Mucosa of stomach (tissue), 1 donor: ENCODE results near the gene PRKAA1.
A peak's percentile ranks its signal among the peaks of the same experiment; 100 is the strongest.
"Not testable (repeated sequence)": the region's sequence is repeated elsewhere in the genome, so short reads cannot be mapped to it uniquely, and the experiment has no call there.

Source experiments
- H3K27me3 ChIP-seq: one replicate; pipeline ENCODE4 v1.7.0; 2013; ENCODE audit warnings: mild to moderate bottlenecking, low read length; ENCODE audit not compliant: control insufficient read depth, insufficient read depth
- H3K36me3 ChIP-seq: one replicate; pipeline ENCODE4 v1.7.0; 2013; ENCODE audit warnings: low read length; ENCODE audit not compliant: control insufficient read depth, insufficient read depth
- H3K4me1 ChIP-seq: one replicate; pipeline ENCODE4 v1.7.0; 2013; ENCODE audit warnings: mild to moderate bottlenecking, low read length; ENCODE audit not compliant: control insufficient read depth, insufficient read depth
- H3K4me3 ChIP-seq: one replicate; pipeline ENCODE4 v1.7.0; 2013; ENCODE audit warnings: low read length
- H3K9ac ChIP-seq: one replicate; pipeline ENCODE4 v1.7.0; 2013; ENCODE audit warnings: mild to moderate bottlenecking, low read length, moderate library complexity
- H3K9me3 ChIP-seq: one replicate; pipeline ENCODE4 v1.7.0; 2013; ENCODE audit warnings: mild to moderate bottlenecking, low read length, moderate library complexity; ENCODE audit not compliant: control insufficient read depth
- donor health status: Pancreatic carcinoma.

PRKAA1 gene

GRCh38 chr5:40786664-40787063 lies 11.5 kb downstream of the PRKAA1 start:
- not testable (repeated sequence) for H3K9ac ChIP-seq, H3K36me3 ChIP-seq, H3K4me3 ChIP-seq, H3K27me3 ChIP-seq, H3K9me3 ChIP-seq
- peaks cover 33% of the 10 kb centered on the region for H3K4me1 ChIP-seq

DNA sequence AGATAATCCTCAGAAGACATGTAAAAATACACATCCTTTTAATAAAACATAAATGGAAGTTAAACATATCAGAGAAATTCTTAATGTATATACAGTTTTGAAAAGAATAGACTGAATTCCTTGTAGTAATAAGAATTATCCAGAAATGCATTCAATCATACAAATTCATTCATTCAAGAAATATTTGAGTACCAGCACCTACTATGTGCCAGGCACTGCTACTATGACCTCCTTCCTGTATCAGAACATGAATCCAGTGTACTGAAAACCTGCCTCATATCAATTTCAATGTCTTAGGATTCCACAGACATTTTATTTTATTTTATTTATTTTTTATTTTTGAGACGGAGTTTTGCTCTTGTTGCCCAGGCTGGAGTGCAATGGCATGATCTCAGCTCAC lies 13.3 kb downstream of the PRKAA1 start:
- Histone ChIP-seq H3K4me1 (peaks cover 29% of the 10 kb centered on the region), H3K27me3 (no peaks in the 10 kb centered on the region), H3K9ac (no peak overlapping the region)

DNA sequence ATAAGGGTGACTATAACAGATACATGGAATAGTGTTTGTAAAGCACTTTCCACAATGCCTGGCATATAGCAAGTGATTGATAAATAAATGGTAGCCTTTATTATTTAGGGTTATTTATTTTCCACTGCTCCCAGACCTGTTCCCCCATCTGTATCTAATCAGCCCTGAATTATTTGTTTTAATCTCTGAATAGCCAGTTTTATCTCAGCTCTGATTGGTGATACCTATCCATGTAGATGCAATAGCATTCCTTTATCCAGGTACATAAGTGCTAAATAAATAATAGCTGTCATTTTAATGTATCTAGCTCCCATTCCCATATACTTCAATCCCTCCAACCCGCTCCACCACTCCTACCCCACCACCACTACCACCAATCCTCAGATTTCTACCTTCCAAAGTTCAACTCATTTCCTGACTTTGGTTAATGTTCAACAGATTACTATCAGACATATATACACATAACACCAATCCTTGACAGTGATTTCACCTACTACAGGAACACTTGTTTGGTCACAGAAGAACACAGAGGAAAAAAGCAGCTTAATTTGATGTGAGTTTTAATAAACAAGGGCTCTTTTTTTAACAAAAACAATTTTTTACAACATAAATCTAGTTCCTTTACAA lies 14.0 kb downstream of the PRKAA1 start:
- Histone ChIP-seq H3K36me3 (no peaks in the 10 kb centered on the region), H3K9ac (no peak overlapping the region), H3K4me3 (no peak overlapping the region), H3K9me3 (no peaks in the 10 kb centered on the region), H3K27me3 (no peaks in the 10 kb centered on the region), H3K4me1 (peaks cover 29% of the 10 kb centered on the region)

More for the DNA sequence above, 13.3 kb downstream of the PRKAA1 start:
- Histone ChIP-seq H3K4me3 (no peak overlapping the region), H3K9me3 (no peaks in the 10 kb centered on the region), H3K36me3 (no peaks in the 10 kb centered on the region)

DNA sequence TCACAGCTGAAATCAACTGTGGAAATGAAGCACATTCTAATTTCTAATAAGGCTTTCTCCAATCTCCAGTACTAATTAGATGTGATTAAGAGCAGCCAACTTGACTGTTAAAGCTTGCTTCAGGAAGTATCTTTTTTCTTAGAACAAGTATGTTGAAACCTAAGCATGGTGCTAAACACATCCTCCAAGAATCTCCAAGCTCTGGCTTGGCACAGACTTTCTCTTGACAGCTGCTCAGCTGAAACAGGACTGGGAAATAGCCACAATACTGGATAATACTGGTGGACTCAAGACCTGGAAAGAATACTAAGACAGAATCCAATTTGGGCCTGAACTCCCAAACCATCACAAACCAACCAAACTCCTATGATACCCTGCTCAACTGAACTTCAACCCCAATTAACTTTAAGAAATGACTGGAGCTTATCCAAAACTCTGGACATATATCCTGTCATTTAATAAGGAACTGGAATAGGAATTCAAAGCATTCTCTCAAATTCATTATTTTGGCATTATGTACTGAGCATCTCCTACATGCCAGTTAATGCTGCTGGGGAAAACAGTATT lies 16.2 kb downstream of the PRKAA1 start:
- Histone ChIP-seq H3K9ac (no peak overlapping the region), H3K36me3 (no peaks in the 10 kb centered on the region), H3K9me3 (no peaks in the 10 kb centered on the region), H3K4me3 (no peak overlapping the region), H3K27me3 (no peaks in the 10 kb centered on the region), H3K4me1 (peaks cover 25% of the 10 kb centered on the region)

- H3K4me1 ChIP-seq: peaks cover 35% of the 10 kb centered on the region
- H3K9ac ChIP-seq: no peak overlapping the region
These were observed 17.3 kb downstream of the PRKAA1 start for GRCh38 chr5:40780858-40781257.

DNA sequence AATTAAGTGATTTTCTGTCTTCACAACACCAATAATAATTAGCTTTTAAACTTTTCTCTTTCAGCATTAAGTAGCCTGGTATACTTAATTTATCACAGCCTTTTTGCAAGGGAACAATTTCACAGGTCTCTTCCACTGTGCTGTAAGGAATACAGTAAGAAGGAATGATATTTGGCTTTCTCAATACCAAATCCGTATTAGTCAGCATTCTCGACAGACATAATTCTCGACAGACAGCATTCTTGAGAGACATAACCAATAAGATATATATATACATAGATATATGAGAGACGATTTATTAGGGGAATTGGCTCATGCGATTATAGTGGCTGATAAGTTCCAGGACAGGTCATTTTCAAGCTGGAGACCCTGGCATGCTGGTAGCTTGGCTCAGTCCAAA lies 18.0 kb downstream of the PRKAA1 start:
- no peaks in the 10 kb centered on the region for H3K9me3 ChIP-seq
- no peaks in the 10 kb centered on the region for H3K27me3 ChIP-seq
- no peak overlapping the region for H3K4me3 ChIP-seq
- H3K9ac ChIP-seq: no peak overlapping the region
- peaks cover 42% of the 10 kb centered on the region for H3K4me1 ChIP-seq
- H3K36me3 ChIP-seq: no peaks in the 10 kb centered on the region

More at GRCh38 chr5:40780858-40781257, 17.3 kb downstream of the PRKAA1 start:
- Histone ChIP-seq H3K27me3 (no peaks in the 10 kb centered on the region), H3K4me3 (no peak overlapping the region), H3K9me3 (no peaks in the 10 kb centered on the region), H3K36me3 (no peaks in the 10 kb centered on the region)

- no peak overlapping the region for H3K9ac ChIP-seq
- H3K27me3 ChIP-seq: no peaks in the 10 kb centered on the region
- no peaks in the 10 kb centered on the region for H3K9me3 ChIP-seq
- no peak overlapping the region for H3K4me3 ChIP-seq
- H3K4me1 ChIP-seq: peaks cover 44% of the 10 kb centered on the region
- no peaks in the 10 kb centered on the region for H3K36me3 ChIP-seq
These were observed 18.6 kb downstream of the PRKAA1 start for GRCh38 chr5:40779561-40779960.

GRCh38 chr5:40778133-40778532 lies 20.0 kb downstream of the PRKAA1 start:
- Histone ChIP-seq H3K36me3 (peaks cover 6% of the 10 kb centered on the region), H3K4me1 (peaks cover 32% of the 10 kb centered on the region), H3K9ac (no peak overlapping the region), H3K27me3 (no peaks in the 10 kb centered on the region), H3K9me3 (no peaks in the 10 kb centered on the region), H3K4me3 (no peak overlapping the region)

DNA sequence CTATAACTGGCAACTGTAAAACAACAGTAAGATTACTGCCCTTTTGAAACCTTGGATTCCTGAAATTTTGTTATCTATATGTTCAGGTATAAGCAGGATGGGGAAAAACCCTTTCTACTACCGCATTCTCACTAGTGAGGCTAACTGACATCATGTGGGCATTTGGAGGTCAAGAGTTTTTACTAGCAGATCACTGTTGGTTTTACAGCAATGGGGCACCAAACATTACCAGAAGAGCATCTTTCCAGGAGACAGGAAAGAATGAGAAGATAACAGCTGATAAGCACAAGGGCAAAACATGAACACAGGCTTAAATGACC lies 21.6 kb downstream of the PRKAA1 start:
- H3K4me3 ChIP-seq: no peak overlapping the region
- H3K27me3 ChIP-seq: no peaks in the 10 kb centered on the region
- peaks cover 27% of the 10 kb centered on the region for H3K4me1 ChIP-seq
- H3K36me3 ChIP-seq: peaks cover 6% of the 10 kb centered on the region
- no peaks in the 10 kb centered on the region for H3K9me3 ChIP-seq
- H3K9ac ChIP-seq: no peak overlapping the region

DNA sequence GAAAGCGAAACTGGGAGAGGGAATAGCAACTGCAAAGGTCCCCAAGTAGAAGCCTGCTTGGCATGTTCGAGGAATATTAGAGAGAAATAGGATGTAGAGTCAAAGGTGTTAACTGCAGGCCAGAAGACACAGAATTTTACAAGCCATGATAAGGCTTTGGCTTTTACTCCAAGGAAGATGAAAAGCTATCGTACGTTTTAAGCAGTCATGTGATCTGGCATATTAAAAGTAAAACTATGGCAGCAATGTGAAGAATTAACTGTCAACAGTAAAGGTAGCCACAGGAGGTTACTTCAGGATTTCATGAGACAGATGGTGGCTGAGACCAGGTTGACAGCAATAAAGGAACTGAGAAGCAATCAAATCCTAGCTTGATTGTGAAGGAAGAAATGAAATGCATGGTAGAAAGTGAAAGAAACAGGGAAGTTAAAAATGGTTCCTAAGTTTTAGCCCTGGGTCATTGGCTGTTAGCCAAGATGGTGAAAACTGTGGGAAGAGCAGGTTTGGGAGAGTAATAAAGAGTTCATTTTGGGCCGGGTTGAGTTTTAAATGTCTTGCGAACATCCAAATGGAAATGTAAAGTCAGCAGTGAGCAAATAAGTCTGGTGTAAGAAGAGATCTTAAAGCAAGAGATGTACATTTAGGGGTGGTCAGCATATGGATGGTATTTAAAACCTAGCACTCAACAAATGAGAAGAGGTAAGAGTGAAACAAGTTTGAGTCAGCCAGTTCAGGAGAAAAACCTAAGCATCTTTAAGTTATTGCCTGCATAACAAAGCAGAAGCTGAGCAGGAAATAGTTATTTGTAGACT lies 22.1 kb downstream of the PRKAA1 start:
- H3K9me3 ChIP-seq: no peaks in the 10 kb centered on the region
- no peak overlapping the region for H3K4me3 ChIP-seq
- no peaks in the 10 kb centered on the region for H3K27me3 ChIP-seq
- peaks cover 21% of the 10 kb centered on the region for H3K4me1 ChIP-seq
- H3K9ac ChIP-seq: peak overlapping the region; percentile 25
- H3K36me3 ChIP-seq: peaks cover 6% of the 10 kb centered on the region

DNA sequence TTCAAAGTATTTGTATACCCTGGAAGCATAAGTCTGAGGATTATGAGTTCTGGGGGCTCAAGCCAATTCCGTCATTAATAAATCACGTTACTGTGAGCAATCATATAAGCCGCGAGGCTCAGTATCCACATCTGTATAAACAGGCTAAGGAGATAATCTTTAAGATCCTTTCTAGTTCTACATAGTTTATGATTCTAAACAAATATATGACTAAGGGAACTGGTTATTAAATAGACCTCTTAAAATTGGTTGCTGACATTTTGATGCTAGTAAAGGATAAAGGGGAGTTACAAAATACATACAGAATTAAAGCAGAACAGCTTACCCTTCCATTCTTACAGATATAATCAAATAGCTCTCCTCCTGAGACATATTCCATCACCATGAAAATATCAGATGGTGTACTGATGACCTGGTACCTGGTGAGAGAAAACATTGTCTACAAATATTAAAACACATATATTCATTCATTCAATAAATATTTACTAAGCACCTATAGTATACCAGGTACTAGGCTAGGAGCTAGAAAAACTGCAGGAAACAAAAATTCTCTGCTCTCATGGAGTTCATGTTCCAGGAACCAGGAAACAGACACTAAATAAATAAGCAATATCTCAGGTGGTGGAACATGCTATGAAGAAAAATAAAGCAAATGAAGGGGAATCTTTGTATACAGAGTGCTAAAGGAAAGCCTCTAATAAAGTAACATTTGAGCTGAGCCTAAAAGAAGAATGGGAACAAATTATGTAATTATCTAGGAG lies 22.9 kb downstream of the PRKAA1 start:
- H3K9me3 ChIP-seq: no peaks in the 10 kb centered on the region
- no peak overlapping the region for H3K4me3 ChIP-seq
- peaks cover 6% of the 10 kb centered on the region for H3K36me3 ChIP-seq
- peaks cover 21% of the 10 kb centered on the region for H3K4me1 ChIP-seq
- H3K27me3 ChIP-seq: no peaks in the 10 kb centered on the region
- H3K9ac ChIP-seq: peak overlapping the region; percentile 25

DNA sequence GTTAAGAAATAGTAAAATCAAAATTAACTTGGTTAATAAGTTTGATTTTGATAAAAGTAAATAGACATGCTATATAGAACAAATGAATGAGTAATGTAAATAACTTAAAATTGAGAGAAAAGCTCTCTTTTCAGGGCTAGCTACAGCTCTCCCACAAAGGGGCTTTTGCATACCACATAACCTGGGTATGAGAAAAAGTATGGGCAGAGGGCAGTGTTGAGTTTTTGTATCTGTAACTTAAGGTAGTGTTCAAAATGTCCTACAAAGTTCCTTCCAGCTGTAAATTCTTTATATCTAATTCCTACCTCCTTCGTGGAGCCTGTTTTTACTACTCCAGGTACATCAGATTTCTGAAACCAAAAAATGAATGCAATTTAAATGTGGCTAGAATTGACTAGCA lies 23.6 kb downstream of the PRKAA1 start:
- H3K4me3 ChIP-seq: no peak overlapping the region
- H3K9ac ChIP-seq: no peak overlapping the region
- H3K36me3 ChIP-seq: peaks cover 6% of the 10 kb centered on the region
- H3K9me3 ChIP-seq: no peaks in the 10 kb centered on the region
- H3K27me3 ChIP-seq: no peaks in the 10 kb centered on the region
- H3K4me1 ChIP-seq: peaks cover 21% of the 10 kb centered on the region
